HG02798 (cell line): ENCODE data around the gene CCDC87.
"Not testable (repeated sequence)": the region's sequence is repeated elsewhere in the genome, so short reads cannot be mapped to it uniquely, and the experiment has no call there.

Source experiments
- ATAC-seq: cut with Tn5 transposase; IDR thresholded peaks from one replicate; pipeline ENCODE4 v1.9.1; 2021; ENCODE audit warnings: mild to moderate bottlenecking; ENCODE audit not compliant: unreplicated experiment, poor library complexity

The CCDC87 gene

DNA sequence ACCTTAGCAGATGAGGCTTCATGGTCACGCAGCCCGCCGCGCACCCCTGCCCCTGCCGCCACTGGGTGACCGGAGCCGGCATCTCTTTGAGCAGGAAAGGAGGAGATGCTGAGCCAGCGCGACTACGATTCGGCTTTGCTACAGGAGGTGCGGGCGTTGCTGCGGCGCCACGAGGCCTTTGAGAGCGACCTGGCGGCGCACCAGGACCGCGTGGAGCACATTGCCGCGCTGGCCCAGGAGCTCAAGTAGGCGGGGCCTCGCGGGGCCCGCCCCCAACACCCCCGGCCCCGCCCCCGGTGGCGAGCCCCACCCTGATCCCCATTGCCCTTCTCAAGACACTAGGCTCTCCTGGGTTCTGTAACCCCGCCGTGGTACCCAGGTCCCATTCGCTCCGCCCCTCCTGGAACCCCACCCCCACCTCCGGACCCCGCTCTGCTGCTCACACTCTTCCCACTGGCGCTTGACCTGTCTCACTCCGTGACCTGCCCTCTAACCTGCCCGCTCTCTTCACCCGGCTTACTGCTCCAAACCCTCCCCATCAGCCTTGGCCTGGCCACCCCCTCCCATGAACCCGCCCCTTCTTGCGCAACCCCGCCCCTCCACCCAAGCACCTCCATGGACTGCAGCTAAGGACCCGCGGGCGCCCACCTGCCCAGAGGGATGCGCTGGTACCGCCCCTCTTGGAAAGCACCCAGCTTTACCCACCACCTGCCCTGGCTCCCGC lies 33.6 kb downstream of the CCDC87 start:
- ATAC-seq: no peak

DNA sequence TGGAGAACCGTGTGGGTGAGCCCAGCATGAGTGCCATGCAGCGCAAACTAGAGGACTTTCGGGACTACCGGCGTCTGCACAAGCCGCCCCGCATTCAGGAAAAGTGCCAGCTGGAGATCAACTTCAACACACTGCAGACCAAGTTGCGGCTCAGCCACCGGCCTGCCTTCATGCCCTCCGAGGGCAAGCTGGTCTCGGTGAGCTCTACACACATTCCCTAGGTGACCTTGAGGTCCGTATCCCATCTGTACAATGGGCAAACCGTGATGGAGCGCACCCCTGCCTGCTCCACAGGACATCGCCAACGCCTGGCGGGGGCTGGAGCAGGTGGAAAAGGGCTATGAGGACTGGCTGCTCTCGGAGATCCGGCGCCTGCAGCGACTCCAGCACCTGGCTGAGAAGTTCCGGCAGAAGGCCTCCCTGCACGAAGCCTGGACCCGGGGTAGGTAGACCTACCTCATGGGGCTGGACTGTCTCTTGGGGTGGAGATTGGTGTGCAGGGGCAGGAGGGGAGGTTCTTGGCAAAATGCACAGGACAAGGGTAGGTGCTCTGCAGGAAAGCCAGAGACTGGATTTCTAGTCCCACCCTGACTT lies 35.0 kb downstream of the CCDC87 start:
- ATAC-seq: no peak

DNA sequence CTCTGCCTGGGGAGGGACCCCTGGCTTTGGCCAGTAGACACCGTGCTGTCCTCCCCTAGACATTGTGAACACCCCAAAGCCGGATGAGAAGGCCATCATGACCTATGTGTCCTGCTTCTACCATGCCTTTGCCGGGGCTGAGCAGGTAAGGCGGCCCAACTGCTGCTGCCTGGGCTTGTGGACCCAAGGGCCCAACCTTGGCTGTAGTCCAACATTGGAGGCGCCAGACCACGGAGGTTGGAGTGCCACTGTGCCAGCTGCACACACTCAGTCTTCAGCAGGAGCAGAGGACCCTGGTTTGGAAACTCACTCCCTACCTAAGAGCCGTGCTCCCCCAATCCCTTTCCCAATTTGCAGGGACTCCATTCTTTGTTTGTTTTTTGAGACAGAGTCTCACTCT lies 36.8 kb downstream of the CCDC87 start:
- ATAC-seq: no peak

DNA sequence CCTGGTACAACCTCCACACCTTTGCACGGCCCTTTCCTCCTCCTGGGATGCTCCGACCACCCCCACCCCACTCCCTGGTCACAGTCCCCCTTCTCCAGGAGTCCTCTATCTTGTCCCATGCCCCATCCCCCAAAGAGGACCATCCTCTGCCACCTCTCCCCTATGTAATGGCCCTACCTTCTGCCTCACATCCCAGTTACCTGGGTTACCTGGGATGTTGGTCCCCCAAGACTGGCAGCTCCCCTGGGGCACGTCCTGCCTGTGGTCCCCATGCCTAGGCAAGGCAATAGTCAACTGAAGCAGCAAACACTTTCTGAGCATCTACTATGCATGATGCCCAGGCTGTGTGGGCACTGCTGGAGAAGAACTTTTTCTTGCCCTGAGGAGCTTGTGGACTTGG lies 37.4 kb downstream of the CCDC87 start:
- no peak for ATAC-seq

DNA sequence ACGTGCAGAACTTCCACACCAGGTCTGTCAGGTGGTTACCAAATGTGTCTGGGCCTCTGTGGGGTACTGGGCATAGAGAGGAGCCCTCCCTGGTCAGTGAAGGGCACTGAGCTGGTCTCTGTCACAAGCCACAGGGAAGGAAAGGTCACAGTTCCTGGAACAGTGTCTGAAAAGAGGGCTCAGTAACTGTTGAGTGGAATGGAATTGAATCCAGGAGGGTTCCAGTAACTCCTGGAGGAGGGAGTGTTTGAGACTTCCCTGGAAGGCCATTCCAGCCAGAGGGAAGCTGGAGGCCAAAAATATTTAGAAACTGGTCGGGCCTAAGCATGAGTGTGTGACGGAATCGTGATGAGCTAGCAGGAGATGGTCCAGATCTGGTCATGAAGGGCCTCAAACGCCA lies 38.3 kb downstream of the CCDC87 start:
- no peak for ATAC-seq

DNA sequence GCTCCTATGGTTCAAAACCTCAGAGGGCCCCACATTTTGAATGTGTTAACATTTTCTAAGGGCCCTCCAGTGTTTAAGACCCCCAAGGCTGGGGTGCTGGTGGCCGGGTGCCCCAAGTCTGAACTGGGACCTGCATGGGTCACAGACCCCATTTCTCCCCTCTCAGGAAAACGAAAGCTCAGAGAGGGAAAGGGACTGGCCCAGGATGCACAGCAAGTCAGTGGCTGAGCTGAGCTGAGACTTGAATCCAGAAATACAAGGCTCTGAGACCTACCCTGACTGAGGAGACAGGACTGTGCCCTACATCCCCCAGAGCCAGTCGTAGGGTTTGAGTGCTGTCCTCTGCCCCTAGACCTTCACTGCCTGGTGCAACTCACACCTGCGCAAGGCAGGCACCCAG lies 42.0 kb downstream of the CCDC87 start:
- no peak for ATAC-seq

DNA sequence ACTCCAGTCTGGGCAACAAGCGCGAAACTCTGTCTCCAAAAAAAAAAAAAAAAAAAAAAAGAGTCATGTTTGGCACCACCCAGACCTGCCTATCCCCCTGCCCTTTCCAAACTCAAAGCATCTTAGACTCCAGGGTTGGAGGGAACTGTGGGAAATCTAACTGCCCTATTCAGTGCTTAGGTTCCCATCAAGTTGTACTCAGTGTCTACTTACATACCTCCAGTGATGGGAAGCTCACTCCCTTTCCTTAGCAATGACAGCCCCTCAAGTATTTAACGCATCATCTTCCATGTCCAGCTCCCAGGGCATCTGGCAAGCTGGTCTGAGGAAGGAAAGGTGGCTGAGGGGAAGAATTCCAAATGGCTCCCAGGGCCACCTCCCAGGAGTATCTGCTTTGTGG lies 43.2 kb downstream of the CCDC87 start:
- no peak for ATAC-seq

DNA sequence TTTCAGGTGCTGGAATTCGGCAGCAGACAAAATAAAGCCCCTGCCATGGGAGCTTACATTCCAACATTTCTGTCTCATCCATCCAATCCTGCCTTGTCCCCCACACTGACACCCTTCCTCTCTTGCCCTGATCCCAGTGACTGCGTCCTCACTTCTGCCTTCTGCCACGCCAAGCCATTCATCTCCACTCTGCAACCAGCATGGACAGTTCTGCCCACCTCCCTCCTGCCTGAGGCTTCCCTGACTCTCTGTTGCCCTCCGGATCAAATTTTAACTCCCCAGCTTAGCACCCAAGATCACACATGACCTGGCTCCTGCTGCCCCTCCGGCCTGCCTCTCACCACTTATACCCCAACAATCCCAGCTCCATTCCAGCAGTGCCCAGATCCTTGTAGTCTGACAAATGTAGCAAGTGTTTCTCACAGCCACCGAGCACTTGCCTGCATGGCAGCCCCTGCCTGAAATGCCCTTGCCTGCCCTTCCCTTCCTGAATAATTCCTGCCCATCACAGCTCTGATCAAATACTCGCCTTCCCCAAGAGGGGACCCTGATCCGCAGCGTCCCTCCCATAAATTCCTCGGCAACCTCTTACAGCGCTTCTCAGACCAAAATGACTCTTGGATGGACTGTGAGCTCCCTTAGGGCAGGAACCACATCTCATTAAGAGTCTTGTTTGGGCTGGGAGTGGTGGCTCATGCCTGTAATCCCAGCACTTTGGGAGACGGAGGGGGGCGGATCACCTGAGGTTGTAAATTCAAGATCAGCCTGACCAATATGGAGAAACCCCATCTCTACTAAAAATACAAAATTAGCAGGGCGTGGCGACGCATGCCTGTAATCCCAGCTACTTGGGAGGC lies 43.9 kb downstream of the CCDC87 start:
- no peak for ATAC-seq

DNA sequence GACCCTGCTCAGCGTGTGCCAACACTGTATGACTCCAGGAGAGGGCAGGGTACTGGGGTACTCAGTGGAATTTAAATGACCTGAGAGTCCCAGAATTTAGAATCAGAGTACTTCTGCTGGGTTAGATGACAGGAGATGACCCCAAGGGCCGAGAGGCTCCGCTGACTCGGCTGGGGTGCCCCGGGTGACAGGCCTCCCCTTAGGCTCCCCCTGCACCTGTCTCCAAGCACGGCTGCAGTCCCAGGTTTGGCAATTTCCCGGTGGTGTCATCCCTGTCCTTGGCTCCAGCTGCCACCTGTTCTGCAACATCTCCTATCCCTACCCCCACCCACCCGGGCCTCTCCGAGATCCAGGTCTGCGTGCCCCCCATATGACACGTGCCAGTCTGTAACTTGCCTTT lies 44.8 kb downstream of the CCDC87 start:
- ATAC-seq: no peak

DNA sequence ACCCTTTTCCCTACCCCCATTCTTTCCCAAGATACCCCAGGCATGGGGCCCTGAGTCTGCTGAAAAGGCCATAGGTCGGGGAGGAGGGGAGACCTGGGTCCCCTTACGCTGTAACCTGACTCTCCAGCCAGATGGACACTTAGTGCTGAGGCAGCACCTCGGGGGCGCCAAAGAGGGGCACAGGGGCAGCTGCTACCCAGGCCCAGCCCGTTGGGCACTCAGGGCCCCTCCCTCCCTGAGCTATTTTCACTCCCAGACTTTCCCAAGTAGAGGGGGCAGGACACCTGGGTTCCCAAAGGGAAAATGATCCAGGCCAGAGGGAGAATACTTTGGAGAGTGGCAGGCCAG lies 45.2 kb downstream of the CCDC87 start:
- ATAC-seq: no peak

DNA sequence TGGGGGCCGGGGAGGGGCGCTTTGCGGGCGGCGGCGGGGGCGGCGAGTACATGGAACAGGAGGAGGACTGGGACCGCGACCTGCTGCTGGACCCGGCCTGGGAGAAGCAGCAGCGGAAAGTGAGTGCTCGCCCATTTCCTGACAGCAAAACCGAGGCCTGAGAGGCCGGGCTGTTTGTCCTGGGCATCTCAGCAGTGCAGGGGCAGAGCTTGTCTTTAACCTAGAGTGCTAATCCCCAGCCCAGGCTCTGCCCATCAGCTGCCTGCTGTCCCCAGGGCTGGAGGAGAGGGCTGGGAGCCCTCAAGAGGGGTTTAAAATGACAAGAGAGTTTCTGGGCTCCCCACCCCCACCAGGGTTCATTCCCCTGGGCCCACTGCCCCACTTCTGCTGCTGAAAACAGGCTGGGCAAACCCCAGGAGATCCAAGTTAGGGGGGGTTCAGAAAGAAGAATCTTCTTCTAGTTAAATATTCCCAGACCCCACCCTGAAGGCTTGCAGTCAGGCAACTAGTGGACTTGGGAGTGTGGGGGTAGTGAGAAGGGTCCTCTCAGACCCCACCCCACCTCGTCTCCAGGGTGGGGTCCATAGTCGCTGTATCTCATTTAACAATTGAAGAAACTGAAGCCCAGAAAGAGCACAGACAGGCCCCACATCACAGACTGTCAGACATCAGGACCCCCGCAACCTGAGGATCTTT lies 45.7 kb downstream of the CCDC87 start:
- no peak for ATAC-seq

DNA sequence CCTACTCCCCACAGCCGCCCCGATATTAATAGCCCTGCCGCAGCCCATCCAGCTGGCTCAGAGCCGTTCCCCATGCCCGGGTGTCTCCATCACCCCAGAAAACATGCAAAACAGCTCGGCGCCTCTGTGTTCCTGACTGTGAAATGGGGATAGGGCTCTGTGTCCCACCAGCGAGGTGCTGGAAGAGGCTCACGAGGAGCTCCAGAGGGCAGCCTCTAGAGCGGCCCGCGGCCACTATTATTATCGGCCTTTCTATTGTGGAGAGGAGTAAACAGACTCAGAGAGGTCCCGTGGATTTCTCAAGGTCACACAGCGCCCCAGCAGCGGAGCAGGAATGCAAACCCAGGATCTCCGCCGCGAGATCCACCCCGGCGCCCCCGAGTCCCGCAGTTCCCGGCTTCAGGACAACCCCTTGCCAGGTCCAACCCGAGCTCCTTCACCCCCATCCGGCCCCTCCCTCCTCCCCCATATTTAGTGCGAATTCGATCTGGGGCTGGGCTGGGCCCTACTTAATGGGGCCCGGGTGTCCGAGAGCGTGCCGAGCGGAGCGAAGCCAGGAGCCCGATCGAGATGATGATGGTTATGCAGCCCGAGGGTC lies 46.4 kb downstream of the CCDC87 start, which contains the start of gene ACTN3:
Gene ACTN3 (plus strand): TSS at position 536 of the 598 bp plus-strand sequence. CDS start 35 bp downstream, at position 571.
- no peak for ATAC-seq

DNA sequence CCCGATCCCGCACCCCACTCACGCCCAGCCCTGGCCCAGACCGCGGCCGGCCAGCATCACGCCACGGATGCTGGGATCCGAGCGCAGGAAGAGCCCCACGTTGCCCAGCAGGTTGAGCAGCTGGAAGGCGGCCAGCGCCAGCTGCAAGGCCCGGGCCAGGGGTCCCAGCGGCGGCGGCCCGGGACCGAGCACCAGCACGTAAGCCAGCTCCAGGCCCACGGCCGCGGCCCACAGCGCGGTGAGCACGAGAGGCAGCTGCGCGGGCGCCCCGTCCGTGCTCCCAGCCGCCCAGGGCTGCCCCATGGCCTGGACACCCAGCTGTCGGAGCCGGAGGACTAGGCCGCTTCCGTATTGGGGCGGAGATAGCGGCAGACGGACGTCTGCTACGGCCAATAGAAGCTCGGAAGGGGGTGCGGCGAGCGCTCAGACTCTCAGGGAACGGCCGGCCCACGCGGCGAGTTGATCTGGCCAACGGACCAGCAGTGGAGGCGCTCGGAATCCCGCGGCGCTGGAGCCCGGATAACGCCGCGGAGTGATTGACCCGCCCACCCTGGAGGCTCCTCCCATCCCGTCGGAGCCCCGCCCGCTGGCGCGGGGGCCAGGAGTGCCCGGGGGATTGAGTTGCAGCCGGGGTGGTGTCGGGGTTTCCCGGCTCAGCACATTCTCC lies 47.0 kb downstream of the CCDC87 start, which contains the start of gene ZDHHC24:
Gene ZDHHC24 (minus strand): TSS at position 348 of the 667 bp plus-strand sequence. CDS start 45 bp downstream, at position 303.
- peak; percentile 88 for ATAC-seq

DNA sequence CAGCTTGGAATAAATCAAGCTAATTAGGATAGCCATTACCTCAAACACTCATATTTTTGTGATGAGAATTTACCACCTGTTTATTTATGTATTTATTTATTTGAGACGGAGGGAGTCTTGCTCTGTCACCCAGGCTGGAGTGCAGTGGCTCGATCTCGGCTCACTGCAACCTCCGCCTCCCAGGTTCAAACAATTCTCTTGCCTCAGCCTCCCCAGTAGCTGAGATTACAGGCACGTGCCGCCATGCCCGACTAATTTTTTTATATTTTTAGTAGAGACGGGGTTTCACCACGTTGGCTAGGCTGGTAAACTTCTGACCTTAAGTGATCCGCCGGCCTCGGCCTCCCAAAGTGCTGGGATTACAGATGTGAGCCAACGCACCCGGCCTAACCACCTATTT lies 47.9 kb downstream of the CCDC87 start:
- not testable (repeated sequence) for ATAC-seq

DNA sequence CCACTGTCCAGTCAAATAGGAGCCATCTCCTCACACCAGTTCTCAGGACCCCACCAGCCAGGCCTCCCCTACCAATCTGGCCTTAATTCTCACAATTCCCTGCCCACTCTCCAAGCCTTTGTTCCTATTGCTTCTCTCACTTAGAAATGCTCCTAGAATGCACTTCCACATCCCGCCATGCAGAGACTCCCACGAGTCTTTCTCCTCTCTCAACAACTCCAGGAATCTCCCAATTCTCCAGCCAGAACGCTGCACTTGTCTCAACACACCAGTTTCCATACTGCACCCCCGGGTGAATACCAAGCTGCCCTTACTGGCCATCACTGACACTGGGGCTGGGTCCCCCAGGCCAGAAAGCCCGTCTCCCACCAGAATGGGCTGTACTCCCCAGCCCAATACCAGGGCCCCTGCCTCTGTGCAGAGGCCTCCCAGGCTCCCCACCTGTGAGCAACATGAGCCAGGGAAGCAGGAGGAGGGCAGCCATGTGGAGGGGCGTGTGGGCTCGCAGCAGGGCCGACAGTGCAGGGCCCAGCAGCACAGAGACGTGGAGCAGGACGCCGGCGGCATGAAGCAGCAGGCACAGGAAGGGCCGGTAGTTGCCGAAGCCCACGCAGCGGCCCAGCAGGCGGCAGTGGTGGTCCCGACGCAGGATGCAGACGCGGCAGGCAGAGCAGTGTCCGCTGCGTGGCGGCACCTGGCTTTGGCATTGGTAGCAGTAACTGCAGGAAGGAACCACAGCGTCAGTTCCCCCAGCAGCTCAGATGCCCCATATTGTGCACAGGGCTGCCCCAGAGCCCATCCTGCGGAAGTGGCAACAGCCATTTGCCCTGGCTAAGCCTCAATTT lies 49.4 kb downstream of the CCDC87 start:
- no peak for ATAC-seq

DNA sequence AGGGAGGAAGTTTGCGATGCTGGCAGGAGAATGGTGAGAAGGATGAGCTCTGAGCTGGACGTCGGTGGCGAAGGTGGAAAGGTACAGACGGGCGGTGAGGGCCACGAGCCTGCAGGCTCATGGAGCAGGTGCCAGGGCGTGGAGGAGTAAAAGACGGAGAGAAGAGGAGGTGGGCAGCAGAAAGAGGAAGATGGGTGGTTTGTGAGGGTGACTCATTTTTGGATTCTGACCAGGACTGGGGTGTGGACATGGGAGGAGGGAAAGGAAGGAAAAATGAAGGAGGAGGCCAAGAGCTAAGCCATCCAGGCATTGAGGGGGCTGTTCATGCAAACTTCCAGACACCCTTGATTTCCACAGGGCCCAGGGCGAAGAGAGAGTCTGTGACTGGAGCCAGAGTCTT lies 50.5 kb downstream of the CCDC87 start:
- ATAC-seq: no peak

DNA sequence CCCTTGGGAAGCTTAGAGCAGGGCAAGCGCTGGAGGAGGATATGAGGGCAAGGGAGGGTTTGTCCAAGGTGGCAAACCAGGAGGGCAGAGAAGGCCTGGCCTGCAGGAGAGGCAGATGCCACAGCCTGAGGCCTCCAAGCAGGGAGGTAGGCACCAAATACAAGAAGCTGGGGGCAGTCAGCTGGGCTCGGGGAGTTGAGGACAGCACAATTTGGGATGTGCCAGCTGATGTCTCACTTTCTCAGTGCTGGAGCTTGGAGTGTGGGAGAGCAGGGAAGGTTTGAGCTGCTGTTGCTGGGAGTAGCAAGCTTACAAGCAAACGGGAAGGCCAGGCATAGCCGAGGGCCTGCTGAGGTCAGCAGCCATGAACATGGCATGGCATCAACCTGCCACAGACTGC lies 51.0 kb downstream of the CCDC87 start:
- no peak for ATAC-seq

DNA sequence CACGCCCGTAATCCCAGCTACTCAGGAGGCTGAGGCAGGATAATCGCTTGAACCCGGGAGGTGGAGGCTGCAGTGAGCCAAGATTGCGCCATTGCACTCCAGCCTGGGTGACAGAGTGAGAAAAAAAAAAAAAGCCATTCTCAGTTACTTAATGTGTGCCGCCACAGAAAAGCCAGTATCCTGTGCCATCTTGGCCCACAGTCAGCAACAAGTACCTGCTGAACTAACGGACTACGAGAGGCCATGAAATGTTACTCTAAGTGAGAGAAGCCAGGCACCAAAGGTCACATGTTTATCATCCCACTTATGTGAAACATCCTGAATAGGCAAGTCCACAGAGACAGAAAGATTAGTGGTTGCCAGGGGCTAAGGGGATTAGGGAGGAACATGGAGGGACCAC lies 52.3 kb downstream of the CCDC87 start:
- ATAC-seq: not testable (repeated sequence)
